GM12878 (cell line): ENCODE measurements around the gene CPSF4. TPM values are rescaled to one million over a fixed set of nuclear protein-coding genes. Genes with fewer than 3 reads are reported as not detected.

Experiments
- ATAC-seq: fragments of 200-7000 bp; cut with Tn5 transposase; 3 replicates; pipeline ENCODE4 v1.9.1; 2020; ENCODE audit warnings: mild to moderate bottlenecking, moderate library complexity
- BruUV-seq: library from RNA; stranded (reverse); fragments of 400-500 nt; replicated peaks from 2 replicates; lab custom pipeline; 2021; lab: Mats Ljungman, UMichigan
- CTCF ChIA-PET: fragments of 300-600 bp; sonication (Branson Sonifier 250); formaldehyde crosslinking; extraction: SDS; loops from one replicate; lab custom pipeline; 2021; ENCODE audit warnings: inconsistent platforms; lab: Yijun Ruan, JAX
- POLR2A ChIA-PET: fragments of 350-600 bp; formaldehyde crosslinking; extraction: SDS; loops from one replicate; lab custom pipeline; 2021; ENCODE audit warnings: inconsistent platforms; lab: Charles Lee
- RAD21 ChIA-PET: fragments of 300-600 bp; sonication (Branson Sonifier 250); formaldehyde crosslinking; loops from one replicate; lab custom pipeline; 2023; ENCODE audit warnings: antibody characterized with exemption; ENCODE audit not compliant: unreplicated experiment; lab: Charles Lee
- SMC1A ChIA-PET: fragments of 300-600 bp; sonication (Branson Sonifier 250); formaldehyde crosslinking; loops from one replicate; lab custom pipeline; 2023; ENCODE audit not compliant: unreplicated experiment, uncharacterized antibody; lab: Charles Lee
- DNase-seq: peaks from one replicate; pipeline ENCODE4 v3.0.0-alpha.2; 2011; ENCODE audit warnings: low read depth, low spot score
- FAIRE-seq: peaks from 3 replicates; lab custom pipeline; 2011; peaks lifted over from hg19 to GRCh38; lab: Jason Lieb, UNC
- H2AFZ ChIP-seq: 2 replicates; pipeline ENCODE4 v1.6.0; 2011; ENCODE audit warnings: low read depth, low read length, control low read depth; ENCODE audit not compliant: control insufficient read depth
- H3K27ac ChIP-seq: 2 replicates; pipeline ENCODE4 v1.5.1; 2011; ENCODE audit warnings: control low read depth; ENCODE audit not compliant: control insufficient read depth, insufficient read depth
- H3K27me3 ChIP-seq, 2 experiments: replicated peaks in 1 of 2; 2 replicates each; pipeline versions ENCODE4 v1.6.0 to v1.6.1; 2011; ENCODE audit warnings: low read length in 1 of 2; ENCODE audit not compliant: control insufficient read depth in 2 of 2, insufficient read depth in 2 of 2
- H3K36me3 ChIP-seq, 2 experiments: 2 replicates each; pipeline ENCODE4 v1.5.1; 2011; ENCODE audit warnings: low read length in 1 of 2; ENCODE audit not compliant: control insufficient read depth in 2 of 2, insufficient read depth in 2 of 2
- H3K4me1 ChIP-seq: 2 replicates; pipeline ENCODE4 v1.6.1; 2011; ENCODE audit warnings: mild to moderate bottlenecking, low read length, moderate library complexity, mixed read lengths; ENCODE audit not compliant: control insufficient read depth, insufficient read depth
- H3K4me2 ChIP-seq: 2 replicates; pipeline ENCODE4 v1.6.0; 2011; ENCODE audit warnings: control low read depth; ENCODE audit not compliant: control insufficient read depth, insufficient read depth
- H3K4me3 ChIP-seq: fragments of 200-600 bp; sonication (generic); 2 replicates; pipeline ENCODE4 v1.5.1; 2016
- H3K79me2 ChIP-seq: 2 replicates; pipeline ENCODE4 v1.6.0; 2011; ENCODE audit warnings: low read length; ENCODE audit not compliant: control insufficient read depth, insufficient read depth
- H3K9ac ChIP-seq: 2 replicates; pipeline ENCODE4 v1.8.0; 2011; ENCODE audit warnings: low read length, control low read depth, mixed read lengths; ENCODE audit not compliant: control insufficient read depth, insufficient read depth
- H3K9me3 ChIP-seq: replicated peaks from 3 replicates; pipeline ENCODE4 v1.5.1; 2011; ENCODE audit warnings: mild to moderate bottlenecking, low read length; ENCODE audit not compliant: control insufficient read depth, insufficient read depth
- H4K20me1 ChIP-seq: 2 replicates; pipeline ENCODE4 v1.6.0; 2011; ENCODE audit not compliant: control insufficient read depth, insufficient read depth
- BCL3 ChIP-seq: IDR thresholded peaks from 2 replicates; pipeline ENCODE4 v1.6.1; 2011; ENCODE audit warnings: borderline replicate concordance, low read depth, mild to moderate bottlenecking, moderate library complexity, low read length; ENCODE audit not compliant: insufficient read depth, poor library complexity, severe bottlenecking
- PML ChIP-seq: IDR thresholded peaks from 2 replicates; pipeline ENCODE4 v1.6.1; 2012; ENCODE audit warnings: low read length, inconsistent platforms
- POLR2A ChIP-seq: IDR thresholded peaks from 2 replicates; pipeline ENCODE4 v1.6.1; 2011; ENCODE audit warnings: low read depth, mild to moderate bottlenecking, low read length
- POLR2AphosphoS5 ChIP-seq: IDR thresholded peaks from 2 replicates; pipeline ENCODE4 v1.6.1; 2011; ENCODE audit warnings: mild to moderate bottlenecking, low read length, inconsistent platforms
- SRF ChIP-seq, 2 experiments: IDR thresholded peaks; 2 replicates each; pipeline ENCODE4 v1.6.1; 2011; ENCODE audit warnings: low read depth in 2 of 2, low read length in 2 of 2, mild to moderate bottlenecking in 1 of 2, moderate library complexity in 1 of 2
- TARDBP ChIP-seq: IDR thresholded peaks from 2 replicates; pipeline ENCODE4 v1.6.1; 2016; ENCODE audit warnings: borderline replicate concordance
- WGBS: methylation state at CpG from one replicate; pipeline ENCODE4 v1.1.6; 2016; ENCODE audit warnings: low lambda C conversion rate; ENCODE audit not compliant: insufficient replicate concordance, insufficient coverage; ENCODE audit errors: missing lambda C conversion rate; 5-methylcytosine and 5-hydroxymethylcytosine counted together
- in situ Hi-C: fragments of 300-500 bp; cut with MboI; formaldehyde crosslinking; loops from 9 replicates; pipeline ENCODE4 v1.14.3; 2018; ENCODE audit warnings: mixed read lengths
- intact Hi-C: fragments of 100-400 bp; cut with micrococcal nuclease; formaldehyde crosslinking; loops from one replicate; pipeline ENCODE4 v1.14.2; 2022; ENCODE audit not compliant: unreplicated experiment
- polyA plus RNA-seq, 11 experiments: library from polyadenylated mRNA; depleted of rRNA in 4 of 11; unstranded in 6 of 11; stranded (reverse) in 5 of 11; fragments of >200 nt; fragmentation: Nextera tagmentation in 4 of 11; fragmentation: Illumina TruSeq in 1 of 11; extraction: Ambion mirVana in 4 of 11; extraction: Trizol in 1 of 11; gene quantifications; 1 replicate in 1 of 11; 2 replicates in 10 of 11; pipeline versions ENCODE4 v1.2.1 to v1.2.3, GENCODE V29; 2011 to 2016; ENCODE audit warnings: inconsistent platforms in 2 of 11, missing spikeins in 2 of 11, low read depth in 1 of 11
- total RNA-seq, 4 experiments: library from RNA; depleted of rRNA in 3 of 4; stranded (reverse); fragments of >200 nt in 3 of 4; fragmentation: Illumina TruSeq in 1 of 4; extraction: Trizol in 1 of 4; gene quantifications; 2 replicates each; pipeline versions ENCODE4 v1.2.1 to v1.2.3, GENCODE V29; 2013 to 2021
- TF ChIP-seq, protein P1 (sequence below): IDR thresholded peaks from 2 replicates; pipeline ENCODE4 v1.6.1; 2012; ENCODE audit warnings: mild to moderate bottlenecking, low read depth, low read length

CPSF4 gene
- total and polyA plus RNA-seq, 10 of the 15 experiments (the other 5 are each of a cell fraction or from before 2014, with no cell fraction given): 13.6 to 70.1 (median 45.0) TPM

GRCh38 chr7:99397297-99397983 lies 41.3 kb upstream of the CPSF4 start:
- no peak for ATAC-seq
- DNase-seq: no peak
- Histone ChIP-seq H3K4me3 (no peak overlapping the region), H3K9me3 (no peaks in the 10 kb centered on the region), H3K9ac (no peak overlapping the region), H3K27me3 (no peaks in the 10 kb centered on the region), H3K4me2 (no peak overlapping the region), H3K79me2 (no peaks in the 10 kb centered on the region), H2AFZ (no peak overlapping the region), H3K36me3 (peaks cover 41 to 57% of the 10 kb centered on the region in 2 experiments), H3K4me1 (no peaks in the 10 kb centered on the region), H4K20me1 (no peaks in the 10 kb centered on the region), H3K27ac (no peak overlapping the region)
- WGBS: 93% methylated on average over 18 of the region's 18 CpGs
- intact Hi-C loops (no loop called here), in situ Hi-C loops (no loop called here)
- ChIA-PET CTCF (interaction anchor here (1.5 kb wide), 1 partner anchor 10 kb away, joined by 7 read pairs; no protein-coding TSS in a partner anchor), RAD21 (no interaction called here), SMC1A (no interaction called here), POLR2A (interaction anchor here (1.9 kb wide), 1 partner anchor 10 kb away, joined by 5 read pairs; no protein-coding TSS in a partner anchor)
- FAIRE-seq: no peak
- TF ChIP-seq POLR2AphosphoS5 (peak; percentile 63; the same call in 1 of the 2 replicates), SRF (IDR thresholded peaks at IDR 0.05; ENCODE audit: low read depth in 2 of 2, low read length in 2 of 2) (no peak), BCL3 (peak; percentile 74), PML (peak; percentile 17; the same call in 1 of the 2 replicates), POLR2A (peak; percentile 77), TARDBP (0 out of 2 replicates have a peak, but pooled peaks have one; percentile 39)
- TF ChIP-seq, protein P1, sequence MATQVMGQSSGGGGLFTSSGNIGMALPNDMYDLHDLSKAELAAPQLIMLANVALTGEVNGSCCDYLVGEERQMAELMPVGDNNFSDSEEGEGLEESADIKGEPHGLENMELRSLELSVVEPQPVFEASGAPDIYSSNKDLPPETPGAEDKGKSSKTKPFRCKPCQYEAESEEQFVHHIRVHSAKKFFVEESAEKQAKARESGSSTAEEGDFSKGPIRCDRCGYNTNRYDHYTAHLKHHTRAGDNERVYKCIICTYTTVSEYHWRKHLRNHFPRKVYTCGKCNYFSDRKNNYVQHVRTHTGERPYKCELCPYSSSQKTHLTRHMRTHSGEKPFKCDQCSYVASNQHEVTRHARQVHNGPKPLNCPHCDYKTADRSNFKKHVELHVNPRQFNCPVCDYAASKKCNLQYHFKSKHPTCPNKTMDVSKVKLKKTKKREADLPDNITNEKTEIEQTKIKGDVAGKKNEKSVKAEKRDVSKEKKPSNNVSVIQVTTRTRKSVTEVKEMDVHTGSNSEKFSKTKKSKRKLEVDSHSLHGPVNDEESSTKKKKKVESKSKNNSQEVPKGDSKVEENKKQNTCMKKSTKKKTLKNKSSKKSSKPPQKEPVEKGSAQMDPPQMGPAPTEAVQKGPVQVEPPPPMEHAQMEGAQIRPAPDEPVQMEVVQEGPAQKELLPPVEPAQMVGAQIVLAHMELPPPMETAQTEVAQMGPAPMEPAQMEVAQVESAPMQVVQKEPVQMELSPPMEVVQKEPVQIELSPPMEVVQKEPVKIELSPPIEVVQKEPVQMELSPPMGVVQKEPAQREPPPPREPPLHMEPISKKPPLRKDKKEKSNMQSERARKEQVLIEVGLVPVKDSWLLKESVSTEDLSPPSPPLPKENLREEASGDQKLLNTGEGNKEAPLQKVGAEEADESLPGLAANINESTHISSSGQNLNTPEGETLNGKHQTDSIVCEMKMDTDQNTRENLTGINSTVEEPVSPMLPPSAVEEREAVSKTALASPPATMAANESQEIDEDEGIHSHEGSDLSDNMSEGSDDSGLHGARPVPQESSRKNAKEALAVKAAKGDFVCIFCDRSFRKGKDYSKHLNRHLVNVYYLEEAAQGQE: no peak
- BruUV-seq: no TSS peak
